ENCODE data around the gene CADPS2.

DNA sequence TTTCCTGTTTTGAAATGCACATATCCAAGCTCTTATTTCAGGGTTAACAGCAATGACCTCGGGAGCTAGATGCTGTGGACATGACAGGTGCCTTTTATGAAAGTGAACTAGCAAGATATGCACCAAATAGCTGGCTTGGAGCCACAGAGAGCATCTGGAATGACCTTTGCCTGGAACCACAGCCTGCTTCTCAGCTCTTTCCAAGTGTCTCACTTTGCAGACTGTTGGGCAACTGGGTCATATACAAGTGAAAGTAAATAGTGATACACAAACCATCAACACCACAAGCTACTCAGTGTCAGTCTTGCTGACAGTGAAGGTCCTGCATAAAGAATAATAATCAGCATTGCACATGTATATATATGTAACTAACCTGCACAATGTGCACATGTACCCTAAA, 370.9 kb downstream of the CADPS2 start:
- TF ChIP-seq CTCF (IDR thresholded peaks at IDR 0.05) (no peak), POLR2A (IDR thresholded peaks at IDR 0.05) (no peak)

All from body of pancreas (tissue), 4 donors.